Pericardium fibroblast (primary cell): Measurements from ENCODE around the gene GPR6. TPM values are rescaled to one million over a fixed set of nuclear protein-coding genes. Genes with fewer than 3 reads are reported as not detected.

Experiments used
- total RNA-seq: library from RNA; depleted of rRNA; stranded (reverse); fragments of >200 nt; gene quantifications from 2 replicates; pipeline ENCODE4 v1.2.3, GENCODE V29; 2015

The GPR6 gene
- total RNA-seq = not detected in 2 replicates

DNA sequence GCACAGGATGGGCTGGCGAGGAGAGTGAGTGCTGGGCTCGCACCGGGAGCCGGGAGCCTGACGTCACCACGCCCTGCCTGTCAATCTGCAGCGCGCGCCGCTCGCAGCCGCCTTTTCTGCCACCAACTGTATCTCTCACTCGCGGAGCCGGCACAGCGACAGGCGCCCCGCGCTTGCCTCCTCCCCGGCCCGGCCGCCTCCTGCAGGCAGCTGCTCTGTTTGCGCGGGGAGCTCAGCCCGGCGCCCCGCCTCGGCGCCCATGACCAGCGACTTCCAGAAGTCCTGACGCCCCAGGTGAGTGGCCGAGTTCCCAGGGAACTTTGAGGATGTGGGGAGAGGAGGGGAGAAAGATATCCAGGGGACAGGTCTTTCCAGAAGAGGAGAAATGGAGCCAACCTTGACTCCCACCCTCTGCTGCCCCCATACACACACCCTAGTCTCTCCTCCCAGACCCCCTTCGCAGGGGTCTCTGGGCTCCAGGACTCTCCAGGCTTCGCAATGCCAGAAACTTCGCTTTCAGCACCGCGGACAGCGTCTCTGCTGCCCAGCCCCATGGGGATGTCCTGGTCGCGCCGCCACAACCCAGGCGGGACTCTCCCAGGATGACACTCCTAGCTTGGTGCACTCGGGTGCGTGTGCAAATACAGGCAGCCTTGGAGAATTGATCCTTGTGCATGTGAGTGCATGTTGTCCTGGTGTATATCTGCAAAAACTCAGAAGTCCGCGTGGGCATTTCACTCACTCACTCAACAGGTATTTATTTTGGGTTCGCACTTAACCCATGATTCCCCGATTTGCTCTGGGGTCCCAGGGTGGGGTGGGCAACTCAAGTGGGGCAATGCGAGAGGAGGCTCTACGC, at the start of gene GPR6:
Gene GPR6 (plus strand): TSS at position 138 of the 859 bp plus-strand sequence. CDS start 802 bp downstream, outside the sequence.

Other genes with a start within 250 kb of the GPR6 start
- gene WASF1, start 201.4 kb downstream of the GPR6 start, total RNA-seq = 20.2 and 25.3 TPM in 2 replicates
- gene CDC40, start 202.1 kb downstream of the GPR6 start, total RNA-seq = 11.8 and 13.6 TPM in 2 replicates